HL-60 (cell line): ENCODE data around the gene DNAAF5.

ENCODE experiments used
- DNase-seq, 2 experiments: peaks; one replicate each; pipeline ENCODE4 v3.0.0-alpha.2; 2010 to 2020; ENCODE audit warnings: low read depth in 1 of 2, low spot score in 1 of 2
- H3K27ac ChIP-seq: fragments of 250-450 bp; sonication (Bioruptor Pico); replicated peaks from 2 replicates; pipeline ENCODE4 v1.5.1; 2020; ENCODE audit warnings: mild to moderate bottlenecking, moderate library complexity
- H3K27me3 ChIP-seq: fragments of 250-450 bp; sonication (Bioruptor Pico); 2 replicates; pipeline ENCODE4 v1.5.1; 2021; ENCODE audit warnings: mild to moderate bottlenecking, moderate library complexity; ENCODE audit not compliant: insufficient read depth, poor library complexity, severe bottlenecking
- H3K4me3 ChIP-seq: replicated peaks from 2 replicates; pipeline ENCODE4 v1.5.1; 2011; ENCODE audit warnings: mild to moderate bottlenecking, control low read depth, low read length; ENCODE audit not compliant: insufficient read depth
- GABPA ChIP-seq: IDR thresholded peaks from 2 replicates; pipeline ENCODE4 v1.6.1; 2012; ENCODE audit warnings: low read depth
- POLR2AphosphoS5 ChIP-seq: IDR thresholded peaks from 2 replicates; pipeline ENCODE4 v1.6.1; 2012; ENCODE audit warnings: low read depth
- SPI1 ChIP-seq: IDR thresholded peaks from 2 replicates; pipeline ENCODE4 v1.6.1; 2012; ENCODE audit warnings: low read depth, mild to moderate bottlenecking, borderline replicate concordance
- TF ChIP-seq, protein P1 (sequence below): IDR thresholded peaks from one replicate; pipeline ENCODE4 v1.5.1; 2011; ENCODE audit warnings: low read length, control low read depth, inconsistent platforms; ENCODE audit not compliant: insufficient read depth
- TF ChIP-seq, protein P2 (sequence below): IDR thresholded peaks from 2 replicates; pipeline ENCODE4 v1.6.1; 2012; ENCODE audit warnings: low read depth; ENCODE audit not compliant: insufficient replicate concordance

The DNAAF5 gene

DNA sequence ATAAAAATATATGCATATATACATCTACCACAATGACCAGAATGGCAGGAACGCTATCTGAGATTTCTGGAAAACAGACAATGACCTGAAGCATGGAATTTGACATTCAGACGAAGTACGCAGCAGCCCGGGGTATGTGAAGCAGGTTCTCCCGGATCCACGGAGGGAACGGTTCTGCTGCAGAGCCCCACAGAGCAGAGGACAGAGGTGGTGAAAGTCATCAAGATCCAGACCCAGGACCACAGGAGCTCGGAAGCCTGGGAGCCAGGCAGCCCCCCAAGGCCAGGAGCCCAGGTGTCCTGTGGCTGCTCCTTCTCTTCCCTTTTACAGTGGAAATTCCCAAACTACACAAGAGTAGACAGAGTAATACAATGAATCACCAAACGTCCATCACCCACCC is 42.1 kb upstream of the DNAAF5 start:
- no peak for DNase-seq

DNA sequence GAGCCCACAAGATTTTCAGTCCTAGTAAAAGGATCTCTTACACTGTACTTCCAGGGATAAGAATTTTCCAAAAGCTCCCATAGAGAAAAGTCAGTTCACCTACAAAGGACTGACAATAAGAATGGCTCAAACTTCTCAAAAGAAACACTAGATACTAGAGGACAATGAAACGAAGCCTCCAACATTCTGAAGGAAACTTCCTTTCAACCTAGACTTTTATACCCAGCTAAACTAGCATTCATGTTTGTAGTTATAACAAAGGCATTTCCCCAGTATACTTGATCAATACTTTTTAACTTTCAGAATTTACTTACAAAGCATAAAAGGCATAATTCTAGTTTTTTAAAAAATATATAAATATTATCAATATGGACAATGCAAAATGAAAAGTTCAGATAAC is 41.0 kb upstream of the DNAAF5 start:
- TF ChIP-seq, protein P1, sequence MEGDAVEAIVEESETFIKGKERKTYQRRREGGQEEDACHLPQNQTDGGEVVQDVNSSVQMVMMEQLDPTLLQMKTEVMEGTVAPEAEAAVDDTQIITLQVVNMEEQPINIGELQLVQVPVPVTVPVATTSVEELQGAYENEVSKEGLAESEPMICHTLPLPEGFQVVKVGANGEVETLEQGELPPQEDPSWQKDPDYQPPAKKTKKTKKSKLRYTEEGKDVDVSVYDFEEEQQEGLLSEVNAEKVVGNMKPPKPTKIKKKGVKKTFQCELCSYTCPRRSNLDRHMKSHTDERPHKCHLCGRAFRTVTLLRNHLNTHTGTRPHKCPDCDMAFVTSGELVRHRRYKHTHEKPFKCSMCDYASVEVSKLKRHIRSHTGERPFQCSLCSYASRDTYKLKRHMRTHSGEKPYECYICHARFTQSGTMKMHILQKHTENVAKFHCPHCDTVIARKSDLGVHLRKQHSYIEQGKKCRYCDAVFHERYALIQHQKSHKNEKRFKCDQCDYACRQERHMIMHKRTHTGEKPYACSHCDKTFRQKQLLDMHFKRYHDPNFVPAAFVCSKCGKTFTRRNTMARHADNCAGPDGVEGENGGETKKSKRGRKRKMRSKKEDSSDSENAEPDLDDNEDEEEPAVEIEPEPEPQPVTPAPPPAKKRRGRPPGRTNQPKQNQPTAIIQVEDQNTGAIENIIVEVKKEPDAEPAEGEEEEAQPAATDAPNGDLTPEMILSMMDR = no peak
- TF ChIP-seq POLR2AphosphoS5 (no peak), GABPA (no peak), SPI1 (no peak)
- TF ChIP-seq, protein P2, sequence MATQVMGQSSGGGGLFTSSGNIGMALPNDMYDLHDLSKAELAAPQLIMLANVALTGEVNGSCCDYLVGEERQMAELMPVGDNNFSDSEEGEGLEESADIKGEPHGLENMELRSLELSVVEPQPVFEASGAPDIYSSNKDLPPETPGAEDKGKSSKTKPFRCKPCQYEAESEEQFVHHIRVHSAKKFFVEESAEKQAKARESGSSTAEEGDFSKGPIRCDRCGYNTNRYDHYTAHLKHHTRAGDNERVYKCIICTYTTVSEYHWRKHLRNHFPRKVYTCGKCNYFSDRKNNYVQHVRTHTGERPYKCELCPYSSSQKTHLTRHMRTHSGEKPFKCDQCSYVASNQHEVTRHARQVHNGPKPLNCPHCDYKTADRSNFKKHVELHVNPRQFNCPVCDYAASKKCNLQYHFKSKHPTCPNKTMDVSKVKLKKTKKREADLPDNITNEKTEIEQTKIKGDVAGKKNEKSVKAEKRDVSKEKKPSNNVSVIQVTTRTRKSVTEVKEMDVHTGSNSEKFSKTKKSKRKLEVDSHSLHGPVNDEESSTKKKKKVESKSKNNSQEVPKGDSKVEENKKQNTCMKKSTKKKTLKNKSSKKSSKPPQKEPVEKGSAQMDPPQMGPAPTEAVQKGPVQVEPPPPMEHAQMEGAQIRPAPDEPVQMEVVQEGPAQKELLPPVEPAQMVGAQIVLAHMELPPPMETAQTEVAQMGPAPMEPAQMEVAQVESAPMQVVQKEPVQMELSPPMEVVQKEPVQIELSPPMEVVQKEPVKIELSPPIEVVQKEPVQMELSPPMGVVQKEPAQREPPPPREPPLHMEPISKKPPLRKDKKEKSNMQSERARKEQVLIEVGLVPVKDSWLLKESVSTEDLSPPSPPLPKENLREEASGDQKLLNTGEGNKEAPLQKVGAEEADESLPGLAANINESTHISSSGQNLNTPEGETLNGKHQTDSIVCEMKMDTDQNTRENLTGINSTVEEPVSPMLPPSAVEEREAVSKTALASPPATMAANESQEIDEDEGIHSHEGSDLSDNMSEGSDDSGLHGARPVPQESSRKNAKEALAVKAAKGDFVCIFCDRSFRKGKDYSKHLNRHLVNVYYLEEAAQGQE = no peak
- H3K4me3 ChIP-seq = no peak overlapping the region
- DNase-seq = no peak
- no peak overlapping the region for H3K27ac ChIP-seq
- H3K27me3 ChIP-seq = no peaks in the 10 kb centered on the region

More for the DNA sequence above, 42.1 kb upstream of the DNAAF5 start:
- Histone ChIP-seq H3K27me3 (no peaks in the 10 kb centered on the region), H3K27ac (no peak overlapping the region), H3K4me3 (no peak overlapping the region)
- TF ChIP-seq SPI1 (no peak), POLR2AphosphoS5 (no peak), GABPA (no peak)
- TF ChIP-seq, protein P1 = no peak
- TF ChIP-seq, protein P2 = no peak

DNA sequence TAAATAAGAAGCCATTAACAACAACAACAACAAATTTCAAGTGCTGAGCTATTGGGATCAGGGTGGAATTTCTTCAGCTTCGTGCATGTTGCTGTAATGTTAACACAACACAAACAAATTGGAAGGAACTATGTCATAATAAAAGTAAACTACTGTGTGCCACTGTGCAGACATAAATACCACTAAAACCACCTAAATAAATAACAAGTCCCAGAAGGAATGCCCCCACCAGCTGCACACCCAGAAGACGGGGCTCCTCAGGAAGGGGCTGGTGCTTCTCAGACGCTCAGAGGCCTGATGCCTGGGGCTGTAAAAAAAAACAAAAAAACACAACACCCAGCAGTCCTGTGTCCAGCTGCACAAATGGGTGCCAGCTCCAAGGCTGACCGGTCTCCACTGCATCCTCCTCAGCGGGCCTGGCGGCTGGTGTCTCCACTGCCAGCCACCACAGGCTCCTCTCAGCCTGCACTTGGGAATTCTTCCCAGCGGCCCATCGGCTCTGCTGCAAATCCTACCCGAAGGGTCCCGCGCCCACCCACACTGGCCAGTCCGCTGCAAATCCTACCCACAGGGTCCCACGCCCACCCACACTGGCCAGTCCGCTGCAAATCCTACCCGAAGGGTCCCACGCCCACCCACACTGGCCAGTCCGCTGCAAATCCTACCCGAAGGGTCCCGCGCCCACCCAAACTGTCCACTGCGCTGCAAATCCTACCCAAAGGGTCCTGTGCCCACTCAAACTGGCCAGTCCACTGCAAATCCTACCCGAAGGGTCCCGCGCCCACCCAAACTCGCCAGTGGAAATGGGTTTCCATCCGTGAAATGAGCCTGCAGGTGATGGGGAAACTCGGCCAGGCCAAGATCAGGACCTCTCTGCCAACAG is 35.8 kb upstream of the DNAAF5 start:
- Histone ChIP-seq H3K4me3 (no peak overlapping the region), H3K27ac (no peak overlapping the region), H3K27me3 (no peaks in the 10 kb centered on the region)
- TF ChIP-seq POLR2AphosphoS5 = no peak
- TF ChIP-seq, protein P1 = no peak
- DNase-seq = no peak
